ENCODE data around the gene NDE1. TPM values are rescaled to one million over a fixed set of nuclear protein-coding genes. Genes with fewer than 3 reads are reported as not detected.

The NDE1 gene
- total RNA-seq, 1 donor from 2014 or later = 41.0 TPM

GRCh38 chr16:15621889-15622288, 28.2 kb upstream of the NDE1 start:
- TF ChIP-seq, protein P1, sequence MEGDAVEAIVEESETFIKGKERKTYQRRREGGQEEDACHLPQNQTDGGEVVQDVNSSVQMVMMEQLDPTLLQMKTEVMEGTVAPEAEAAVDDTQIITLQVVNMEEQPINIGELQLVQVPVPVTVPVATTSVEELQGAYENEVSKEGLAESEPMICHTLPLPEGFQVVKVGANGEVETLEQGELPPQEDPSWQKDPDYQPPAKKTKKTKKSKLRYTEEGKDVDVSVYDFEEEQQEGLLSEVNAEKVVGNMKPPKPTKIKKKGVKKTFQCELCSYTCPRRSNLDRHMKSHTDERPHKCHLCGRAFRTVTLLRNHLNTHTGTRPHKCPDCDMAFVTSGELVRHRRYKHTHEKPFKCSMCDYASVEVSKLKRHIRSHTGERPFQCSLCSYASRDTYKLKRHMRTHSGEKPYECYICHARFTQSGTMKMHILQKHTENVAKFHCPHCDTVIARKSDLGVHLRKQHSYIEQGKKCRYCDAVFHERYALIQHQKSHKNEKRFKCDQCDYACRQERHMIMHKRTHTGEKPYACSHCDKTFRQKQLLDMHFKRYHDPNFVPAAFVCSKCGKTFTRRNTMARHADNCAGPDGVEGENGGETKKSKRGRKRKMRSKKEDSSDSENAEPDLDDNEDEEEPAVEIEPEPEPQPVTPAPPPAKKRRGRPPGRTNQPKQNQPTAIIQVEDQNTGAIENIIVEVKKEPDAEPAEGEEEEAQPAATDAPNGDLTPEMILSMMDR (IDR thresholded peaks at IDR 0.05) = no peak

GRCh38 chr16:15631730-15632409, 18.2 kb upstream of the NDE1 start:
- Mint-ChIP-seq H3K27me3 (ENCODE audit: unreplicated experiment) (no peaks in the 10 kb centered on the region), H3K36me3 (ENCODE audit: unreplicated experiment) (peaks cover 56% of the 10 kb centered on the region), H3K4me3 (ENCODE audit: unreplicated experiment) (no peak overlapping the region), H3K9me3 (ENCODE audit: unreplicated experiment) (no peaks in the 10 kb centered on the region), H3K4me1 (ENCODE audit: unreplicated experiment) (no peaks in the 10 kb centered on the region), H3K27ac (ENCODE audit: unreplicated experiment) (no peak overlapping the region)
- TF ChIP-seq, protein P1 (IDR thresholded peaks at IDR 0.05) = no peak
- no peak for DNase-seq (ENCODE audit: extremely low spot score, unreplicated experiment)

More at GRCh38 chr16:15621889-15622288, 28.2 kb upstream of the NDE1 start:
- no peaks in the 10 kb centered on the region for H3K4me1 Mint-ChIP-seq (ENCODE audit: unreplicated experiment)
- peaks cover 70% of the 10 kb centered on the region for H3K36me3 Mint-ChIP-seq (ENCODE audit: unreplicated experiment)
- no peak for DNase-seq (ENCODE audit: extremely low spot score, unreplicated experiment)
- H3K4me3 Mint-ChIP-seq (ENCODE audit: unreplicated experiment) = no peak overlapping the region
- no peaks in the 10 kb centered on the region for H3K27me3 Mint-ChIP-seq (ENCODE audit: unreplicated experiment)
- no peaks in the 10 kb centered on the region for H3K9me3 Mint-ChIP-seq (ENCODE audit: unreplicated experiment)
- no peak overlapping the region for H3K27ac Mint-ChIP-seq (ENCODE audit: unreplicated experiment)

GRCh38 chr16:15635926-15636325, 14.1 kb upstream of the NDE1 start:
- no peak overlapping the region for H3K27ac Mint-ChIP-seq (ENCODE audit: unreplicated experiment)
- no peak for DNase-seq (ENCODE audit: extremely low spot score, unreplicated experiment)
- H3K36me3 Mint-ChIP-seq (ENCODE audit: unreplicated experiment) = peaks cover 65% of the 10 kb centered on the region
- no peak overlapping the region for H3K4me3 Mint-ChIP-seq (ENCODE audit: unreplicated experiment)
- no peaks in the 10 kb centered on the region for H3K27me3 Mint-ChIP-seq (ENCODE audit: unreplicated experiment)
- TF ChIP-seq, protein P1 (IDR thresholded peaks at IDR 0.05) = no peak
- no peaks in the 10 kb centered on the region for H3K9me3 Mint-ChIP-seq (ENCODE audit: unreplicated experiment)
- no peaks in the 10 kb centered on the region for H3K4me1 Mint-ChIP-seq (ENCODE audit: unreplicated experiment)

GRCh38 chr16:15636392-15636873, 13.6 kb upstream of the NDE1 start:
- Mint-ChIP-seq H3K4me3 (ENCODE audit: unreplicated experiment) (no peak overlapping the region), H3K9me3 (ENCODE audit: unreplicated experiment) (no peaks in the 10 kb centered on the region), H3K4me1 (ENCODE audit: unreplicated experiment) (peaks cover 4% of the 10 kb centered on the region), H3K27me3 (ENCODE audit: unreplicated experiment) (no peaks in the 10 kb centered on the region), H3K27ac (ENCODE audit: unreplicated experiment) (no peak overlapping the region), H3K36me3 (ENCODE audit: unreplicated experiment) (peaks cover 64% of the 10 kb centered on the region)
- TF ChIP-seq, protein P1 (IDR thresholded peaks at IDR 0.05) = no peak
- no peak for DNase-seq (ENCODE audit: extremely low spot score, unreplicated experiment)

DNA sequence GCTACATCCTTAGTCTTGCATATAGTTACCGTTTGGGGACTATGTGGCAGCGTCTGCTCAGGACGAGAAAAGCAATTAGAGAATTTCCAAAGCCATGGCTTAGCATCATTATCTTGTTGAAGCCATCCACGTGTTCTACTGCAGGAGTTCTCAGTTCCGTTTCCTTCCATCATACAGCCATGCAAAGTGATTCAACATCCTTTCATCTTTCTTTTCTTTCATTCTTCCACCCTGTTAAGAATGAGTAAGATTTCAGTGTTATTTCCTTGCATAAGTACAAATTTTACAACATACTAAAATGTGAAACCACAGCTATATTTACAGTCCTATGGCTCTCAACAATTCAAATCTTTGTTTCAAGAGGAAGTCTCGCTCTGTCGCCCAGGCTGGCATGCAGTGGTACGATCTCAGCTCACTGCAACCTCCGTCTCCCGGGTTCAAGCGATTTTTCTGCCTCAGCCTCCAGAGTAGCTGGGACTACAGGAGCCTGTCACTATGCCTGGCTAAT, 10.9 kb upstream of the NDE1 start:
- TF ChIP-seq, protein P1 (IDR thresholded peaks at IDR 0.05) = no peak
- Mint-ChIP-seq H3K4me1 (ENCODE audit: unreplicated experiment) (peaks cover 22% of the 10 kb centered on the region), H3K4me3 (ENCODE audit: unreplicated experiment) (no peak overlapping the region), H3K36me3 (ENCODE audit: unreplicated experiment) (peaks cover 43% of the 10 kb centered on the region), H3K9me3 (ENCODE audit: unreplicated experiment) (no peaks in the 10 kb centered on the region), H3K27ac (ENCODE audit: unreplicated experiment) (no peak overlapping the region), H3K27me3 (ENCODE audit: unreplicated experiment) (no peaks in the 10 kb centered on the region)
- no peak for DNase-seq (ENCODE audit: extremely low spot score, unreplicated experiment)
